ENCODE data around the gene SSB. TPM values are rescaled to one million over a fixed set of nuclear protein-coding genes. Genes with fewer than 3 reads are reported as not detected.

The SSB gene
- total and polyA plus RNA-seq, 7 experiments from 2014 or later = 80.5 to 150 (median 102) TPM

DNA sequence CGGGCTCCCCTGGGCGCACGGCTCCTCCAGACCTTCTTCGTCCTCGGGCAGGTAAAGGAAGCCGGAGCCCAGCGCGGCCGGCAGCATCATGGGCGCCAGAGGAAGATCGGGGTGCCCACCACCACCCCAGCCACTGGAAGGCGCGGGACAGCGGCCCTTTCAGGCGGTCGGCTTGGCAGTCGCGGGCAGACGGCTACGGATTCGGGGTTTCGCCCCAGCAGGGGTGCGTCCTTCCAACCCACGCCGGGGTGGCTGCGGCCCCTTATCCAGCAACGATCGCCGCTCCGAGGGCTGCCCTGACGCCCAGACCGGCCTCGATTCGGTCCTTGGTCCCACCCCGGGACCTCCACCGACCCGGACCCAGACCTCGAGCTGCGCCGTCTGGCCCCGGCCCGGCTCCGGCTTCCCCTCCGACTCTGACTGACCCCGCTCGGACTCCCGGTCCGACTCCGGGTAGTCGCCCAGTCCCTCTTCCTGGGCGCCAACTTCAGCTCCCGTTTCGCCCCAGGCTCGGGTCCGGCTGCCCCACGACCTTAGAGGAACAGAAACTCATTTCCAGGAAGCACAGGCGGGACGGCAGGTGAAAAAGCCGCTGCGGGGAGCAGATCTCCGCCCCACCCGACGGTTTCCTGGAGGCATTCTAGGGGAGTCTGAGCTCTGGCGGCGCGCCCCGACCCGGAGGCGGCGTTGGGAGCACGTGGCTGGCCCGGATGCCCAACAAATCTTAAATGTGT lies 30.2 kb upstream of the SSB start:
- CTCF ChIA-PET = interaction anchor here (0.7 kb wide), 1 partner anchor 659 kb away, joined by 3 read pairs; no protein-coding TSS in a partner anchor
- Histone ChIP-seq H3K36me3 (ENCODE audit: control insufficient read depth in 2 of 3, insufficient read depth in 3 of 3, low read length in 3 of 3) (no peaks in the 10 kb centered on the region), H3K27me3 (ENCODE audit: control insufficient read depth in 2 of 2, insufficient read depth in 2 of 2, low read length in 2 of 2) (peaks cover 0 to 13% of the 10 kb centered on the region in 2 donors), H3K27ac (ENCODE audit: low read depth, low read length) (no peak overlapping the region), H3K9me3 (ENCODE audit: control insufficient read depth in 2 of 3, low read length in 3 of 3) (no peaks in the 10 kb centered on the region), H3K4me1 (ENCODE audit: control insufficient read depth in 2 of 2, insufficient read depth in 2 of 2, low read length in 2 of 2) (no peaks in the 10 kb centered on the region), H3K4me3 (ENCODE audit: low read length) (peak overlapping the region; percentile 53)
- POLR2A ChIA-PET = no interaction called here
- Mint-ChIP-seq H3K4me1 (peaks cover 0 to 15% (median 13%) of the 10 kb centered on the region in 7 donors), H3K36me3 (peaks cover 0 to 1% (median 0%) of the 10 kb centered on the region in 5 donors), H3K27ac (peak overlapping the region in 1 of 9 donors; percentile 49), H3K9me3 (no peaks in the 10 kb centered on the region), H3K27me3 (peaks cover 6 to 22% (median 14%) of the 10 kb centered on the region in 5 donors), H3K4me3 (peak overlapping the region; percentile 58 to 82 (median 76))
- DNase-seq (peak in 8 of 9 donors; percentile 11 to 33 (median 26)), ATAC-seq (peak; percentile 58)
- intact Hi-C loops (cut with micrococcal nuclease) = no loop called here

DNA sequence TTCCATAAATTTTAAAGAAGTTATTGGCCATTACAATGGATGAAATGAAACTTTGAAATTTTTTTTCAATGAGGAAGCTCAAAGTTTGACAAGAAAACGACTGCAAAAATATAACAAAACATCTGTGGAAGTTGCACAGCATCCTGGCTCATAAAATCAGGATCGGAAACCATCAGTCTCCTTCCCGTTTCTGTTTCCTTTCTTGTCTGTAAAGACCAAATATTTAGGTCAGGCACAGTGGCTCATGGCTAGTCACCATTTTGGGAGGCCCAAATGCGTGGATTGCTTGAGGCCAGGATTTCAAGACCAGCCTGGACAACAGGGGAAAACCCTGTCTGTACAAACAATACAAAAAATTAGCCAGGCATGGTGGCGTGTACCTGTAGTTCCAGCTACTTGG lies 27.6 kb upstream of the SSB start:
- no peaks in the 10 kb centered on the region for H3K36me3 Mint-ChIP-seq
- H3K4me1 ChIP-seq (ENCODE audit: control insufficient read depth in 2 of 2, insufficient read depth in 2 of 2, low read length in 2 of 2) = no peaks in the 10 kb centered on the region
- peaks cover 0 to 13% of the 10 kb centered on the region in 2 donors for H3K27me3 ChIP-seq (ENCODE audit: control insufficient read depth in 2 of 2, insufficient read depth in 2 of 2, low read length in 2 of 2)
- H3K27ac Mint-ChIP-seq = no peak overlapping the region
- ChIA-PET POLR2A (no interaction called here), CTCF (interaction anchor here (0.6 kb wide), 1 partner anchor 10 kb away, joined by 3 read pairs; no protein-coding TSS in a partner anchor)
- DNase-seq (no peak), ATAC-seq (no peak)
- H3K4me3 Mint-ChIP-seq = no peak overlapping the region
- no peaks in the 10 kb centered on the region for H3K36me3 ChIP-seq (ENCODE audit: control insufficient read depth in 2 of 3, insufficient read depth in 3 of 3, low read length in 3 of 3)
- no peak overlapping the region for H3K4me3 ChIP-seq (ENCODE audit: low read length)
- peaks cover 6 to 22% (median 14%) of the 10 kb centered on the region in 5 donors for H3K27me3 Mint-ChIP-seq
- intact Hi-C loops (cut with micrococcal nuclease) = no loop called here
- H3K27ac ChIP-seq (ENCODE audit: low read depth, low read length) = no peak overlapping the region
- no peaks in the 10 kb centered on the region for H3K9me3 ChIP-seq (ENCODE audit: control insufficient read depth in 2 of 3, low read length in 3 of 3)
- peaks cover 0 to 15% (median 13%) of the 10 kb centered on the region in 7 donors for H3K4me1 Mint-ChIP-seq
- H3K9me3 Mint-ChIP-seq = peaks cover 0 to 2% (median 0%) of the 10 kb centered on the region in 11 donors

DNA sequence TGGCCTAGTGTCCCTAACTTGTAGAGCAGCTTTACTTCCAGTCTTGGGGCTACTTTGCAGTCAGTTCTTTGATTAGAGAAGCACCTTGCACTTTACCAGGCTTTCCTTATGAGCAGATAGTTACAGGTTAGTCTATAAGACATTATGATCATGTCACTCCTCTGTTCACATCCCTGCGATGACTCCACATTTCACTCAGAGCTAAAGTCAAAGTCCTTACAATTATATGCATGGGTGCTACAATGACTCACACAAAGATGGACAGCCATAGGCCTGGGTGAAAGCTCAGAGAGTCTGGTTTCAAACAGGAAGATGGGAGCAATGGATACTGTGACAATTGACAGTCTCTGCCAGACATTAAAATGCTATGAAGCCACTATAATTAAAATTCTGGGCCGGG lies 27.1 kb upstream of the SSB start:
- Histone ChIP-seq H3K27ac (ENCODE audit: low read depth, low read length) (no peak overlapping the region), H3K4me1 (ENCODE audit: control insufficient read depth in 2 of 2, insufficient read depth in 2 of 2, low read length in 2 of 2) (no peaks in the 10 kb centered on the region), H3K9me3 (ENCODE audit: control insufficient read depth in 2 of 3, low read length in 3 of 3) (no peaks in the 10 kb centered on the region), H3K36me3 (ENCODE audit: control insufficient read depth in 2 of 3, insufficient read depth in 3 of 3, low read length in 3 of 3) (no peaks in the 10 kb centered on the region), H3K27me3 (ENCODE audit: control insufficient read depth in 2 of 2, insufficient read depth in 2 of 2, low read length in 2 of 2) (peaks cover 0 to 13% of the 10 kb centered on the region in 2 donors), H3K4me3 (ENCODE audit: low read length) (no peak overlapping the region)
- DNase-seq = no peak
- Mint-ChIP-seq H3K4me1 (peaks cover 0 to 14% (median 13%) of the 10 kb centered on the region in 7 donors), H3K9me3 (peaks cover 0 to 2% (median 0%) of the 10 kb centered on the region in 11 donors), H3K27ac (no peak overlapping the region), H3K36me3 (no peaks in the 10 kb centered on the region), H3K27me3 (peaks cover 6 to 21% (median 14%) of the 10 kb centered on the region in 5 donors), H3K4me3 (no peak overlapping the region)
- intact Hi-C loops (cut with micrococcal nuclease) = no loop called here
- ChIA-PET POLR2A (no interaction called here), CTCF (interaction anchor here (0.6 kb wide), 1 partner anchor 10 kb away, joined by 3 read pairs; no protein-coding TSS in a partner anchor)
- ATAC-seq = no peak

DNA sequence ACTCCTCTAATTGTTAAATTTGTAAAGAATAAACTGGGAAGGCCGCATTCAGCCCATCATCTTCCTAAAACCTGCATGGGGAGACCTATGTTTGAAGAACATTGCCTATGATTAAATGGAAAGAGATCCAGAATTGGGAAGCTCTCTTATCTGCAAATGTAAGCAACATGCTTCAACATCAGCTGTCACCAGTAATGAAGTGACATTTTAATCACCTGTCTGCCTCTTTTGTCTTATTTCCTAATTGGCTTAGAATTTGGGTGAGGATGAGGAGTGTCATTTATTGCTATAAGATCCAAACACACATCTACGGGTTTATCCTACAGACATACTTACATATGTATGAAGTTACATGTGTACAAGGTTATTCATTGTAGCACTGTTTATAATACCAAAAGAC lies 26.0 kb upstream of the SSB start:
- H3K36me3 Mint-ChIP-seq = no peaks in the 10 kb centered on the region

DNA sequence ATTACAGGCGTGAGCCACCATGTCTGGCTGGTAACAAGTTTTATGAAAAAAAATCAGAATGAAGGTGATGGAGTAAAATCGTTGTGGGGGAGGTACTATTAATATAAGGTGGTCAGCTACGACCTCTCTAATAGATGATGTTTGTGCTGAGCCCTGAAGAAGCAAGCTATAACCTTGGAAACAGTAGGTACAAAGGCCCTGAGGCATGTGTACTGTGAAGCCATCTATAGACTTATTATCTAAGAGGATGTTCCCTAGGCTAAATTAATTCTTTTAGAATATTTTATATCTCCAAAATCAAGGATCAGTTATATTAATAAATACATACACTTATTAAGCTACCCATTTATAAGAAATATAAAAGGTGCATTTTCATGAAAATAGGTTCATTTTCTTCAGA lies 23.3 kb upstream of the SSB start:
- Histone ChIP-seq H3K27me3 (ENCODE audit: control insufficient read depth in 2 of 2, insufficient read depth in 2 of 2, low read length in 2 of 2) (no peaks in the 10 kb centered on the region), H3K4me1 (ENCODE audit: control insufficient read depth in 2 of 2, insufficient read depth in 2 of 2, low read length in 2 of 2) (no peaks in the 10 kb centered on the region), H3K4me3 (ENCODE audit: low read length) (no peak overlapping the region), H3K27ac (ENCODE audit: low read depth, low read length) (no peak overlapping the region), H3K36me3 (ENCODE audit: control insufficient read depth in 2 of 3, insufficient read depth in 3 of 3, low read length in 3 of 3) (no peaks in the 10 kb centered on the region), H3K9me3 (ENCODE audit: control insufficient read depth in 2 of 3, low read length in 3 of 3) (no peaks in the 10 kb centered on the region)
- no peaks in the 10 kb centered on the region for H3K36me3 Mint-ChIP-seq
- intact Hi-C loops (cut with micrococcal nuclease) = no loop called here
- H3K4me3 Mint-ChIP-seq = no peak overlapping the region
- no peak overlapping the region for H3K27ac Mint-ChIP-seq
- ChIA-PET POLR2A (no interaction called here), CTCF (interaction anchor here (0.6 kb wide), 1 partner anchor 102 kb away, joined by 3 read pairs; no protein-coding TSS in a partner anchor)
- DNase-seq (no peak), ATAC-seq (no peak)
- H3K4me1 Mint-ChIP-seq = peaks cover 0 to 6% (median 0%) of the 10 kb centered on the region in 7 donors
- peaks cover 0 to 3% (median 0%) of the 10 kb centered on the region in 11 donors for H3K9me3 Mint-ChIP-seq
- no peaks in the 10 kb centered on the region for H3K27me3 Mint-ChIP-seq

More for the DNA sequence above, 26.0 kb upstream of the SSB start:
- Mint-ChIP-seq H3K4me3 (no peak overlapping the region), H3K27ac (no peak overlapping the region), H3K9me3 (peaks cover 0 to 2% (median 0%) of the 10 kb centered on the region in 11 donors), H3K27me3 (peaks cover 2 to 13% (median 10%) of the 10 kb centered on the region in 5 donors), H3K4me1 (peaks cover 0 to 7% (median 6%) of the 10 kb centered on the region in 7 donors)
- Histone ChIP-seq H3K4me1 (ENCODE audit: control insufficient read depth in 2 of 2, insufficient read depth in 2 of 2, low read length in 2 of 2) (no peaks in the 10 kb centered on the region), H3K9me3 (ENCODE audit: control insufficient read depth in 2 of 3, low read length in 3 of 3) (no peaks in the 10 kb centered on the region), H3K4me3 (ENCODE audit: low read length) (no peak overlapping the region), H3K36me3 (ENCODE audit: control insufficient read depth in 2 of 3, insufficient read depth in 3 of 3, low read length in 3 of 3) (no peaks in the 10 kb centered on the region), H3K27ac (ENCODE audit: low read depth, low read length) (no peak overlapping the region), H3K27me3 (ENCODE audit: control insufficient read depth in 2 of 2, insufficient read depth in 2 of 2, low read length in 2 of 2) (peaks cover 0 to 13% of the 10 kb centered on the region in 2 donors)
- CTCF ChIA-PET = no interaction called here
- no peak for DNase-seq
- ATAC-seq = no peak
- intact Hi-C loops (cut with micrococcal nuclease) = no loop called here
- POLR2A ChIA-PET = no interaction called here

DNA sequence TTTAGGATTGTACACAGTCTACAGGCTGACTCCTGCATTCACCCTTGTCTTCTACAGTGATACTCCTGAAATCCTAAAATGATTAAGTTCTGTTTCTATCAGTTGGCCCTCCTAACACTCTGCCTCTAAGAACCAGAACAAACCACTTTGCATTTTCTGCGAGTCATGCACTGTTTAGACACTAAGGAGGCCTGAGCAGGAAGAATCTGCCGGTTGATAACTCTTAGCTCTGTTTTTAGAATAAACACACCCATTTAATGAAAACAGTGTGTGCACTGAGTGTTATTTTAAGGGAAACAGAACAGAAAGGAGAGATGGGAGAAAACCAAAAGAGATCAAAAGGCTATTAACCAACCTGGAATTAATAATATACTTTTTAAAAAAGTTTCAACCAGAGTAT lies 22.9 kb upstream of the SSB start:
- intact Hi-C loops (cut with micrococcal nuclease) = no loop called here
- Mint-ChIP-seq H3K27me3 (no peaks in the 10 kb centered on the region), H3K4me3 (no peak overlapping the region), H3K9me3 (peaks cover 0 to 3% (median 0%) of the 10 kb centered on the region in 11 donors), H3K27ac (no peak overlapping the region), H3K4me1 (peaks cover 0 to 6% (median 0%) of the 10 kb centered on the region in 7 donors), H3K36me3 (no peaks in the 10 kb centered on the region)
- no peak for DNase-seq
- H3K4me3 ChIP-seq (ENCODE audit: low read length) = no peak overlapping the region
- ChIA-PET POLR2A (no interaction called here), CTCF (no interaction called here)
- no peaks in the 10 kb centered on the region for H3K27me3 ChIP-seq (ENCODE audit: control insufficient read depth in 2 of 2, insufficient read depth in 2 of 2, low read length in 2 of 2)
- no peak overlapping the region for H3K27ac ChIP-seq (ENCODE audit: low read depth, low read length)
- no peak for ATAC-seq
- no peaks in the 10 kb centered on the region for H3K4me1 ChIP-seq (ENCODE audit: control insufficient read depth in 2 of 2, insufficient read depth in 2 of 2, low read length in 2 of 2)
- no peaks in the 10 kb centered on the region for H3K36me3 ChIP-seq (ENCODE audit: control insufficient read depth in 2 of 3, insufficient read depth in 3 of 3, low read length in 3 of 3)
- H3K9me3 ChIP-seq (ENCODE audit: control insufficient read depth in 2 of 3, low read length in 3 of 3) = no peaks in the 10 kb centered on the region

Data from naive thymus-derived CD4-positive, alpha-beta T cell (primary cell).